GM19395 (cell line): ENCODE data around the gene BATF2.
"Not testable (repeated sequence)": the region's sequence is repeated elsewhere in the genome, so short reads cannot be mapped to it uniquely, and the experiment has no call there.

Experiments
- ATAC-seq: cut with Tn5 transposase; IDR thresholded peaks from one replicate; pipeline ENCODE4 v1.9.1; 2021; ENCODE audit warnings: mild to moderate bottlenecking, moderate library complexity; ENCODE audit not compliant: unreplicated experiment

The BATF2 gene, protein sequence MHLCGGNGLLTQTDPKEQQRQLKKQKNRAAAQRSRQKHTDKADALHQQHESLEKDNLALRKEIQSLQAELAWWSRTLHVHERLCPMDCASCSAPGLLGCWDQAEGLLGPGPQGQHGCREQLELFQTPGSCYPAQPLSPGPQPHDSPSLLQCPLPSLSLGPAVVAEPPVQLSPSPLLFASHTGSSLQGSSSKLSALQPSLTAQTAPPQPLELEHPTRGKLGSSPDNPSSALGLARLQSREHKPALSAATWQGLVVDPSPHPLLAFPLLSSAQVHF

DNA sequence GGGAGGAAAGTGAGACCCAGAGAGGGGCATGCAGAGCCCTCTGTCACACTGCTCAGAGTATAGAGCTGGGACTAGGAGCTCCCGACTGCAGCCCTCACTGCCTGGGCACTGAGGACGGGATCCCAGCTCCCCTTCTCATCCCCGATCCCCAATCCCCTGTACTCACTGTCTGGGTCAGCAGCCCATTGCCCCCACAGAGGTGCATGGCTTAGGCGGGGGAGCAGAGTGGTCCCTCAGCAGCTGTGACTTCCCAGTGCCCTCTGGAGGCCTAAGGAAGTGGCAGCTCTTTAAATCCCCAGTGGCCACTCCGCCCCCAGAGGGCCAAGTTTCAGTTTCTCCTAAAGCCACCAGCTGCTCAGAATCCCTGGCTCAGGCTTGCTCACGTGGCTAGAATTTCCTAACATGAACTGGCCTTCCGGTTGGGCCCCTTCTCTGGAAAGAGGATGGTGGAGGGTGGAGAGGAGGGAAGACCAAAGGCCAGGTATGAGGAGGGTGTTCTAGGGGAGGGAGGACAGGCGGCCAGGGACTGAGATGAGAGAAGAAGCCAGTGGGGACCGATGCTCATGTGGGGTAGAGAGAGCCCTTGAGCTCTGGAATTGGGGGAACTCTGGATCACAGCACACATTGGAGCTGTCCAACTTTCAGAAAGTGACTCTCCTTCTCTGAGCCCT lies at the start of gene BATF2:
BATF2 (minus strand) TSS at position 262 of the 671 bp plus-strand sequence; CDS start at position 205, 57 bp downstream.
- no peak for ATAC-seq

GRCh38 chr11:65045728-65046127 lies 49.0 kb upstream of the BATF2 start:
- ATAC-seq = no peak

- ATAC-seq = no peak
These were observed 48.3 kb upstream of the BATF2 start for GRCh38 chr11:65045061-65045460.

GRCh38 chr11:65043881-65044501 lies 47.2 kb upstream of the BATF2 start:
- no peak for ATAC-seq

DNA sequence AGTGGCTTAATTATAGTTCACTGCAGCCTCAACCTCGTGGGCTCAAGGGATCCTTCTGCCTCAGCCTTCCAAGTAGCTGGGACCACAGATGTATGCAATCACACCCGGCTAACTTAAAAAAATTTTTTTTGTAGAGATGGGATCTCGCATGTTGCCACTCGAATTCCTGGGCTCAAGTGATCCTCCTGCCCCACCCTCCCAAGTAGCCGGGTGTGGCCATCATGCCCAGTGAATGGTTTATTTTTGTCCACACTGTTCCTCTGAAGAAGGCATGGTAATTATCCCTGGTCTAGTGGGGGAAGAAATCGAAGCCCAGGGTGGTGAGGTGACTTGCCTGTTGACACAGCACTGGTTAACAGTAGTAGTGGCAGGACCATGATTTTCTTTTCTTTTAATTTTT lies 46.1 kb upstream of the BATF2 start:
- ATAC-seq = no peak

GRCh38 chr11:65040847-65041622 lies 44.3 kb upstream of the BATF2 start, which contains the start of gene SAC3D1:
TSS of gene SAC3D1 (plus strand) at chr11:65041210. CDS start at chr11:65041293, 83 bp downstream.
- ATAC-seq = peak; percentile 85

DNA sequence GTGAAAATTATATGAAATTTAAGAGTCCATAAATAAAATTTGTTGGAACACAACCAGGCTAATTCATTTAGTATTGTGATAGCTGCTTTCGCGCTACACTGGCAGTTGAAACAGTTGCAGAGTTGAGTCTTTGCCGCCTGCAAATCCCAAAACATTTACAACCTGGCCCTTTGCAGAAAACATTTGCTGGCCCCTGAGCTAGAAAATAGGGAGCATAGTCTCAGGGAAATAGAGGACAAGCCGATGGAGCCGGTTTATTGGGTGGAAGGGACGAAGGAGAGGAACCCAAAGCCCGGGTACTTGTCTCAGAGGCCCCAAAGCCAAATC lies 43.7 kb upstream of the BATF2 start:
- ATAC-seq = no peak

GRCh38 chr11:65036931-65037330 lies 40.2 kb upstream of the BATF2 start:
- no peak for ATAC-seq

DNA sequence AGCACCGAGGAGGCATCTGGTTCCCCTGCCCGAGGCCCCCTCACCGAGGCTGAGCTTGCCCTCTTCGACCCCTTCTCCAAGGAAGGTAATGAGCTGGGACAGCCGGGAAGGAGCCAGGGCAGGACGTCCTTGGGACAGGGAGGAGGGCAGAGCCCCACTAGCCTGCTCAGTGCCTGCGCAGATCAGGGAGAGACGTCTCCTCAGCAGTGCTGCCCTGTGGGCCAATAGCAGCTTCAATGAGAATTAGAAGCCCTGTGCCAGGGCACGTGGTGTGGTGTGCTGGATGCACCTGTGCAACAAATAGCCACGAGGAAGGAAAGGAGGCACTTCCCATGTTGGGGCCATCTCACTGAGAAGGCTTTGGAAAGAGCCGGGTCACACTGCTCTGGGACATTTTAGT lies 38.8 kb upstream of the BATF2 start:
- no peak for ATAC-seq

DNA sequence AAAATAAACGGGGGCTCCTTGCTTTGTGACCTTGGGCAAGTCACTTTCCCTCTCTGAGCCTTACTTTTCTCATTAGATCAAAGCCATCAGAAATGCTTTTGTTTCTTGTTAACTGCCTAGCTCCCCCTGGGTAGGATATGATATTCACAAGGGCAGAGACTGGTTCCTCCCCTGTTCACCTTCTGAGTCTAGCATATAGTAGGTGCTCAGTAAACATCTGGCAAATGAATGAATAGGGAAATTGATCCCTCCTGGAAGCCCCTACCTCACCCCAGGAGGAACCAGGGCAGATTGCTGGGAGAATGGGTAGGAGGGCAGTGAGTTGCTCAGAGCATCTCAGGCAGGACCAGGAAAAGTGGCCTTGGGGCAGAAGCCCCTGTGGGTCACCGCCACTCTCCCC lies 37.7 kb upstream of the BATF2 start:
- no peak for ATAC-seq

DNA sequence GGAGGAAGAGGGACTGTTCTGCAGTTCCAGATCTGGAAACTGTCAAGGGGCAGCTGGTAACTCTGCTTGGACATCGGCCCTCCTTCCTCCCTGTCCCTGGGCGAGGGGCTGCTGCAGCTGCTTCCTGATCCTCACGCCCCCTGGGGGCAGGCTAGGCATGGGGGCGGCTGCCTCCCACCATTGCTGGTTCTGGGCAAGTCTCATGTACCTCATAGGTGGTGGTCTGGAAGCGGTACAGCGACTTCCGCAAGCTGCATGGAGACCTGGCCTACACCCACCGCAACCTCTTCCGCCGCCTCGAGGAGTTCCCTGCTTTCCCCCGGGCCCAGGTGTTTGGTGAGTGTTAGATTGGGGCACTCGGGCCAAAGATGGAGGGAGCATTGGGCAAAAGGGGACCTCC lies 35.4 kb upstream of the BATF2 start:
- ATAC-seq = no peak

GRCh38 chr11:65027213-65028067 lies 30.7 kb upstream of the BATF2 start, which contains the start of gene SNX15:
TSS of gene SNX15 (plus strand) at chr11:65027439. CDS start at chr11:65027538, 99 bp downstream.
- peak; percentile 88 for ATAC-seq

GRCh38 chr11:65026810-65027209 lies 30.0 kb upstream of the BATF2 start:
- no peak for ATAC-seq

GRCh38 chr11:65023502-65023901 lies 26.7 kb upstream of the BATF2 start:
- not testable (repeated sequence) for ATAC-seq

GRCh38 chr11:65021509-65021908 lies 24.7 kb upstream of the BATF2 start:
- ATAC-seq = no peak

- no peak for ATAC-seq
These were observed 24.2 kb upstream of the BATF2 start for GRCh38 chr11:65021003-65021402.

GRCh38 chr11:65019824-65020223 lies 23.1 kb upstream of the BATF2 start:
- ATAC-seq = no peak

DNA sequence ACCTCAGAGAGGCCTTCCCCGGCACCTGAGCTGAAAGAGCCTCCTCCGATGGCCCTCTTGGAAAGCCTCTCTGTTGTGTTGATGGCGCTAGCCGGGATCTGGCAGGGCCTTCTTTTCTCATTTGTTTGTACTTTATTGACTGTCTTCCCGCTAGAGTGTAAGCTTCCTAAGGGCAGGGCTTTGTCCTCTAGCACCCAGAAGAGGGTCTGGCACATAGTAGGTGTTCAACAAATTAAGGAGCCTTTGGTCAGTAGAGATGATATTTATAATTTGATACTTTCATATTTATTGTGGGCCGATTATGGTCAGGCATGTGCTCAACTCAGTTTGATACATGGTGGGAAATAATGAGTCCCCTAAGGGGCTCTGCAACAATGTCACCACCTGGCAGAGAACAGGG lies 21.2 kb upstream of the BATF2 start:
- no peak for ATAC-seq

- ATAC-seq = no peak
These were observed 19.9 kb upstream of the BATF2 start for GRCh38 chr11:65016705-65017104.

- ATAC-seq = no peak
These were observed 18.0 kb upstream of the BATF2 start for GRCh38 chr11:65014726-65015227.
